GM18498 (cell line): Measurements from ENCODE around the gene RAI1.
"Not testable (repeated sequence)": the region's sequence is repeated elsewhere in the genome, so short reads cannot be mapped to it uniquely, and the experiment has no call there.

Source experiments
- ATAC-seq: cut with Tn5 transposase; IDR thresholded peaks from one replicate; pipeline ENCODE4 v1.9.1; 2021; ENCODE audit warnings: mild to moderate bottlenecking, moderate library complexity; ENCODE audit not compliant: unreplicated experiment

RAI1 gene

DNA sequence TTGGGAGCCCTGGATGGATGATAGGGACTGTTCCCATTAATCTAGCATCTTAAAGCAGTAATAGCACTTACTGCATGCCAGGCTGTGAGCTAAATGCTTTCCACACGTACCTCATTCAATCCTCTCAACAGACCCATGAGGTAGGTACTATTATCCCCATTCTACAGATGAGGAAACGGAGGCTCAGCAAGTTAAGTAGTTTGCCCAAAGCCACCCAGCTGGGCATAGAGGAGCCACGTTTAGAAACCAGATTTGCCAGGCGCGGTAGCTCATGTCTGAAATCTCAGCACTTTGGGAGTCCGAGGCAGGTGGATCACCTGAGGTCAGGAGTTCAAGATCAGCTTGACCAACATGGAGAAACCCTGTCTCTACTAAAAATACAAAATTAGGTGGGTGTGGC, 2.0 kb upstream of the RAI1 start:
- no peak for ATAC-seq

DNA sequence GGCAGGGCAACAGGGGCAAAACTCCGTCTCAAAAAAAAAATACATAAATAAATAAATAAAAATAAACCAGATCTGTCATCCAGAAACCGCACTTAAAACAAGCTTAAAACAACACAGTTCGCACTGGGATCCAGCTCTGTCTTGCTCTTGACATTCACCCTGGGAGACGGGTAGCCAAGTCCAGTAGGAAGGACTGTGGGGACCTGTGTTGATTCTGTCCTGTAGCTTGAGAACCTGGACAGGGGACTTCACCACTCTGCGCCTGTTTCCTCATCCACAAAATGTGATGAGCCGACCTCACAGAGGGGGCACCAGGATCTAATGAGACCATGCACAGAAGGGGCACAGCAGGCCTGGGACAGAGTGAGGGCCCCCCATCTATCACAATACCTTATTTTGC, 1.5 kb upstream of the RAI1 start:
- ATAC-seq: no peak

DNA sequence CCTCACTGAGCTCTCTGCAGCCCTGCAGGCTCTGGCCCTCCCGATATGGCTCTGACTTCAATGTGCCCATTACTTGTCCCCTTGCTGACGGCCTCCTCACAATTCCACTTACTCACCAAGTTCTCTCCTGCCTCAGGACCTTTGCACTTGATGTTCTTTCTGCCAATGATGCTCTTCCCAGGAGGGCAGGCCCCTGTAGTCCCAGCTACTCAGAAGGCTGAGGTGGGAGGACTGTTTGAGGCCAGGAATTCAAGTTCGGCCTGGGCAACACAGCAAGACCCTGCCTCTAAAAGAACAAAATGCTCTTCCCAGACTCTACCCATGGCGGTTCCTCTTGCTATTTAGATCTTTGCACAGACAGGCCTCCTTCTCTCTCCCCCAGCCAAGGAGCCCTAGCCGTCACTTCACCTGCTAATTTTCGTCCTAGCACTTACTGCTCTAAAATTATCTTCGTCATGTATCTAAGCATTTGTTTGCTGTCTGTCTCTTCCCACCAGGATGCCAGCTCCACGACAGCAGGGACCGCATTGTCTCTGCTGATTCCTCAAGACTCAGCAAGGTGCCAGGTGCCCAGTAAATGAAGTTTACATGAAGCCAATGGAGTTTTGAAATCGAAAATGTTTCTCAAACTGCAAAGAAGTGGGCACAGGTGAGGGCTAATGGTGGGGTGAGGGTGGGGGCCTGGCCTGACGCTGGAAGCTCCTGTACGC, 626 bp upstream of the RAI1 start:
- no peak for ATAC-seq

DNA sequence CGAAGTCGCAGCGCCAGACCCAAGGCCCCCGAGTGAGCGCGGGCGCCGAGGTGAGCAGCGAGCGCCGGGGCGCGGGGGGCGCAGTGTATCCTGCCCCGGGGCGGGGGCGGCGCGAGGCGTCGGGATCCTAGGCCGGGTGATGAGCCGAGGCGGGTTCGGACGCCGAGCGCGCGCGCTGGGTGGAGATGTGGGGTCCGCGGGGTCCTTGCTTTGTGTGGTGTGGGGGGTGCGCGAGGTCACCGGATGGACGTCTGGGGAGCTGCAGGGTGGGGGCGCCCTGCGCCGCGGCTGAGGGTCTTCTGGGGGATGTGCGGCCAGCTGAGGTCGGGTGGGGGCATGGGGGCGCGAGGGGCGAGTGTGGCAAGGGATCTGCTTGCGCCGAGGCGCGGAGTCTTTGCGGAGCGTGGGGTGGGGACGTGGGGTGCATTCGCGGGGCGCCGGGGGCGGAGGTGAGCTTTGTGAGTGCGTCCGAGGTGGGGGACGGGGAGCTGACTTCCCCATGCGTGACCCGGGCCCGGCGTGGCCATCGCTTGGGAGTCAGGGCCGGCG, 560 bp downstream of the RAI1 start:
- peak; percentile 21 for ATAC-seq

DNA sequence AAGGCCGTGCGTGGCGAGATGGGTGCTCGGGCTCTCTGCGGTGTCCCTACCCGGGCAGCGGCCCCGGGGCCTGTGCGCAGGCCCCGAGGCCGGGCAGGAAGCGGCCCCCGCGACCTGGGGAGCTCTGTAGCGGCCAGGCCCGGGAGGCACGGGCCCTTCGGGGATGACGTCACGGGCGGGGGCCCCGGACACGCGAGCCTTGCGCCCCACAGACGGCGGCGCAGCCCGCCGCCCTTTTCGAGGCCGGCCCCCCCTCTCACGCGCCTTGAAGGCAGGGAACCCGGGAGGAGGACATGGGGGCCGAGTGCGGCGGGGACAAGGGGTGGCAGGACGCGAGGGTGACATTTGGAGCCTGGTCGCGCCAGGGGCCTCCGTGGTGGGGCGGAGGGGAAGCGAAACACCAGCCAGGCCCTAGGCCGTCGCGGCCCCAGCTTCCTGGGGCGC, 1.1 kb downstream of the RAI1 start:
- peak; percentile 43 for ATAC-seq

DNA sequence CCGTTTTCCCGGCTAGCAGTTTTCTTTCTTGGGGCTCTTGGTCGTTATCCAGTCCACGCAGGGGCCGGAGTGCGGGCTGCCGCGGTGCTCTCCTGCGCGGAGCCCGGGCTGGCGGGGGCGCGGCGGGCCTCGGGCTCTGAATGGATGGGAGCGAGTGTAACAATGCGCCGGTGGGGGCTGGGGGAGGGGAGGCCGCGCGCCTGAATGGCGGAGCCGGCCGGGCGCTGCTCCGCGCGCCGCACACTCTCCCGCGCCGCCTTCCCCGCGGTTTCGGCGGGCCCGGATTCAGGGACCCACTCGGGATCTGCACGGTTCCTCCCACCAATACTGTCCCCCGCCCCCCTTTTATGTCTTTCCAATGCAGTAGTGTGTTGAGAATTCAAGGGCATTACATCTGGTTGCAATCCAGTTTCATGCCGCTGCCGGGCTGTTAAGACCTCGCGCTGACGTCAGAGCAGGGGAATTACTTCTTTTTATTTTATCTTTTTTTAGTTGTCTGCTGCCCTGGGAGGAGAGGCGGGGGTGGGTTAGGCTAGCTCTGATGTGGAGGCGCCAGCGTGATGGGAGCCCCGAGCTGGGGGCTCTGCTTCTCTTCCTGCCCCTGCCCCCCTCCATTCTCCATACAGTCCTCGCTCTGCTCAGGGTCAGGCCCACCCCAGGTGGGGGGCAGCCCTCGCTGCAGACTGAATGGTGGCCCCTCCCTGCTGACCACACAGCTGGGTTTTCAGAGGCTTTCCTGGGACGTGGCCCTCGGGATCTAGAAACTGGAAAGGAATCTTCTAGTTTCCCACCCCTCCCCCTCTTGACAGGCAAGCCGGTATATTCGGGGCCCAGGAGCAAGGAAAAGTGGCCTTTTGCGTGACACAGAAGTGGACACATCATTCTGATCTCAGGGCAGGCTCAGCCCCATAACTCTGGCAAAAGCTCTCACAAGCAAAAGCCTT, 1.8 kb downstream of the RAI1 start:
- ATAC-seq: peak; percentile 23

DNA sequence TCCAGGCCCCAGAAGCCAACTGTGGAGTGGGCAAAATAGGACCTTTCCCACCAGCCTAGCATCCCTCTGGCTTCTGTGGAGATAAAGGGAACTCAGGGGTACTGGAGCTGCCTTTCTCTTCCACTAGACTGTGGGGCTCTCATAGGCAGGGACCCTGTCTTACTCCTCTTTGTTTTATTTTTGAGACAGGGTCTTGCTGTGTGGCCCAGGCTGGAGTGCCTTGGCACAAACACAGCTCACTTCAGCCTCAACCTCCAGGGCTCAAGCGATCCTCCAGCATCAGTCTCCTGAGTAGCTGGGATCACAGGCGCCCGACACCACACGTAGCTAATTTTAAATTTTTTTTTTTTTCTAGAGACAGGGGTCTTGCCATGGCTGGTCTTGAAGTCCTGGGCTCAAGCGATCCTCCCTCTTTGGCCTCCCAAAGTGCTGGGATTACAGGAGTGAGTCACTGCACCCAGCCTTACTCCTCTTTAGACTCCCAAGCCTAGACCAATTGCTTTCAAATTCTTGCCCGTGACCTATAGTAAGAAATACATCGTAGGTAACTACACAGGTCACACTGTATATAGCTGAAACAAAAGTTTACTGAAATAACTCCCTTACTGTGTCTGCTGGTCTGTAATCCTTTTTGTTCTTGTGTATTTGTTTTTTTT, 2.6 kb downstream of the RAI1 start:
- ATAC-seq: no peak

DNA sequence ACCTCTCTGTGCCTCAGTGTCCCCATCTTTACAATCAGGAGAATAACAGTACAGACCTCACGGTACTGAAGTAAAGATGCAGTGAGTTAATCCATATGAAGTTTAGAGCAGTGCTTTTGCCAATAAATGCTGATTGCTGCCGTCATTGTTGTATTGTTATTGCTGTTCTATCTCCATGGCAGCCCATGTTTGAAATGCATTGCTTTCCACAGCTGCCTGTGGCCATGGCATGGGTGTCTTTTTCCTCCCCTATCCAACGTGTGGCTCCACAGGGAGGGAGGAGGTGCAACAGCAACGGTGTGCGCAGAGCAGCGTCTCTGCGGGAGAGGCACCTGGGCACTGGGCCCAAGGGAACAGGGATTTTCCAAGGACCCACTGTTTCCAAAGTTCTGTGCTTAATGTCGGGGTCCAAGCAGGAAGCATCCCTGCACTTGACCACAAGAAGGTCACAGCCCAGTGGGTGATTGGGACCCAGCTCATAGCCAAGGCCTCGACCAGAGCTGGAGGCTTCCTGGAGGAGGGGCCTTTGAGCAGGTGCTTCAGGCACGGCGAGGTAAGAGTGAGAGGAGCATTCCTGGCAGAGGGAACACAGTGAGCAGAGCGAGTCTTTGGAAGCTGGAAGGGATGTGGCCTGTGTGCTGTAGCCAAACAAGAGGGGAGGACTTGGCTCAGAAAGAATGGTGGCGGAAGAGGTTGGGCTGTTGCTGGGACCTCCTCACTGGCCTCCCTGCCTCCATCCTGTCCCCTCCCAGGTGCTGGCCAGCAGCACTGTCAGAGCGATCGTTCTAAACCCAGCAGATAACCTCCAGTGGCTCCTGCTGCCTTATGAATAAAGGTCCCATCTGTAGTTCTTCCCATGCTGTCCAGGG, 3.9 kb downstream of the RAI1 start:
- no peak for ATAC-seq

DNA sequence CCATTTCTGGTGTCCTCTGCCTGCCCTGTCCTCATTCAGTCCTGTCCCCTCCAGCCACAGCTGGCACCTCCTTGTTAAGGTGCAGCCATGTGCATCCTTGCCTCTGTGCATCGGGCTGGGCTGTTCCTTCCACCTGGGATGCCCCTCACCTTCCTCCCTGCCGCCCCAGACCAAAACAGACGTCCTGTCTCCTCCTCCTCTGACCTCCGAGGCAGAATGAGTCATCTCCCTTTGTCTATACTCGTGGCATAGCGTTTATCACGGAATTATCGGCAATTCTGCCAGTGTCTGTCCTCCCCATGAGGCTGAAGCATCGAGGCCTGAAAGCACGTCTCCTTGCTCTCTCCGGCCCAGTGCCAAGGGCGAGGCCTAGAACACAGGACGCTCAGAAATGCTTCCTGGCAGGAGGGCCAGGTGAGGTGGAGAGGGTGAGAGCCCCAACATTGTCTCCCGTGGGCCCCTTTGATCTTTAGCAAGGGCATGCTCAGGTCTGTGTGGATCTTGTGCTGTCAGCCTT, 4.6 kb downstream of the RAI1 start:
- no peak for ATAC-seq

DNA sequence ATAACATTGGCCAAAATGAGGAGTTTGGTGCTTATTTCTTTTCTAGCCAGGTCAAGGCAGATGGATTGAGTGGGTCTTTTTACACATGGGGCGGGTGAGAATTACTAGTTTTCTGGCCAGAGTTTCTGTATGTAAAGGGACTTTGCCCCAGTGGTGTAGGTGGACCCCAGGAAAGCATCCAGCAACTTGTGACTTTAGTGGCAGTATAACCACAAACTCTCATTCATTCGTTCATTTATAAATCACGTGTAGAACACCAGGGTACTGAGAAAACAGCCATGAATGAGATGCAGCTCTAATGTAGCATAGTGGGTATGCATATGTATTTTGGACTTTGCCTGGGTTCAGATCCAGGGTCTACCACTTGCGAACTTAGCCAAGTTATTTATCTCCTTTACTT, 8.1 kb downstream of the RAI1 start:
- no peak for ATAC-seq

DNA sequence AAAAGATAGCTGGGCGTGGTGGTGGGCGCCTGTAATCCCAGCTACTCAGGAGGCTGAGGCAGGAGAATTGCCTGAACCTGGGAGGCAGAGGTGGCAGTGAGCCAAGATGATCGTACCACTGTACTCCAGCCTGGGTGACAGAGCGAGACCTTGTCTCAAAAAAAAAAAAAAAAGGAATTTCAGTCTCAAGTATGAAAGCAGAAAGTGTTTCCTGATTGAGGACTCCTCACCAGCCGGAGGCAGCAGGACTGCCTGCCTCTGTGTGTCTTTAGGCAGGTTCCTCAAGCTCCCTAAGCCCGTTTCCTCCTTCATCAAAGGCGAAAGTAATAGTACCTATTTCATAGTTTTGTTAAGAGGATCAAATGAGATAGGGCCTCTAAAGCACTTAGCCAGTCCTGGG, 9.0 kb downstream of the RAI1 start:
- not testable (repeated sequence) for ATAC-seq

DNA sequence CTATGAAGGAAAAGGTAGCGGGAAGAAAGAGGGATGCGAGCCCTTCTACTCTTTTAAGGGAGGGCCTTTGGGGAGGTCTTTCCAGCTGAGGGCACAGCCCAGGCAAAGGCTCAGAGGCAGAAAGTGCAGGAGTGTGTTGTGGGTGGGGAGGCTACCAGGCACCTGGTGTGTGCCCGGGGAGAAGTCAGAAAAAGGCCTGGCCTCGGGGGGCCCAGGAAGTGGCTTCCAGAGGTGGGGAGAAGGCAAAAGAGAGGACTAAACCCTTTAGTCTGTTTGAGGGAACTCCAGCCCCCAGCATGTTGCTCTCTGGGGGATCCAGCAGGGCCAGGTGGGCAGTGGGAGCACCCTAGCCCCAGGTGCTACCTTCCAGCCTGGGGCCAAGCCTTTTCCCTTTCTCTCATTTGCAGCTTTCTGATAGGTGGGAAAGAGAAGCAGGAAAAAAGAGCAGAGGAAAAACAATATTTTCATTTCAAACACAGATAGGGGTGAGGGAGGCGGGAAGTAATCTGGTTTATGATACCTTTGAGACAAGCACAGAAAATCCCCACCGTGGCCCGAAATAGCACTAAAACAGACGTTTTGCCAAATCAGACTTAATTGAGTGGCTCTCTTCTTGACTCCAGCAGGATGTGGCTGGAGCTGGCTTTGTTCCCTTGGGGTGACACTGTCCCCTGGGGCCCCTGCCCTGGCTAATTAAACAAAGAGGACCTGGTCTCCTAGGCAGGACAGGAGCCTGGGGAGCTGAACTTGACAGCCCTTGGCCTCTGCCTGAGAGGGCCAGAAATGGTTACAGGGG, 10.4 kb downstream of the RAI1 start:
- ATAC-seq: no peak

DNA sequence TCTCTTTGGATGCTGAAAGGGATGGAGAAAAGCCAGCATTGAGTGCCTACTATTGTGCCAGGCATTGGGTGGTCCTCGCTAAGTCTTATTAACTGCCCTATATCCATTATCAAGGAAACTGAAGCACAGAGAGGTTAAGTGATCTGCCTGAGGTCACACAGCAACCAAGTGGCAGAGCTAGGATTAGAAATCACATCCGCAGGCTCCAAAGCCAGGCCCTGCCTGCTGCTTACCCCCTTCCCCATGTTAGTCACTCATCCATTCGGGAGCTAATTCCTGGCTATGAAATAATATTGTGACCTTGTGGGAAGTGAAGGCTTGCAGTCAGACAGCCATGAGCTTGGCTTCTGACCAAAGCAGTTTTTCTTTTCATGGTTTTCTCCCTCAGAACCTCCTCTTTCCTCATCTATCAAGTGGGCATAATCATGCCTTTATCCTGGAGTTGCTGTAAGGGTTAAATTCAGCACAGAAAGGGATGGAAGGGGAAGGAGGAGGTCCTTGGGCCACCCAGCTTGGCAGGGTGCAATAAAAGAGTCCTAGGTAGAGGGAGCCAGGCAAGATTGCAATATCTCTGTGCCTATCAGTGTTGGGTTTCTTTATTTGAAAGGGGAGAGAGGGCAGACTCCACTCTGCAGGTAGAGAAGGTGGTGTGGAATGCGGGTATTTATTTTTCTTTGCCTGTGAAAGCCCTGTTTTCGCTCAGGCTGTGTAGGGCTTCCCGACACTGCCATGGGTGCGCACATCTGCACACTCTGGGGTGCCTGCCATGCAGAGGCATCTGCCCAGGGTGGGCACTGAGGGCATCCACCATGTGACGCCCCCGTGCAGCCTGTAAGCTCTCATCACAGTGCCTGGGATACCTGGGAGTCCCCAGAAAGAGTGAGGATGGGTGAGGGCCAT, 11.3 kb downstream of the RAI1 start:
- no peak for ATAC-seq

DNA sequence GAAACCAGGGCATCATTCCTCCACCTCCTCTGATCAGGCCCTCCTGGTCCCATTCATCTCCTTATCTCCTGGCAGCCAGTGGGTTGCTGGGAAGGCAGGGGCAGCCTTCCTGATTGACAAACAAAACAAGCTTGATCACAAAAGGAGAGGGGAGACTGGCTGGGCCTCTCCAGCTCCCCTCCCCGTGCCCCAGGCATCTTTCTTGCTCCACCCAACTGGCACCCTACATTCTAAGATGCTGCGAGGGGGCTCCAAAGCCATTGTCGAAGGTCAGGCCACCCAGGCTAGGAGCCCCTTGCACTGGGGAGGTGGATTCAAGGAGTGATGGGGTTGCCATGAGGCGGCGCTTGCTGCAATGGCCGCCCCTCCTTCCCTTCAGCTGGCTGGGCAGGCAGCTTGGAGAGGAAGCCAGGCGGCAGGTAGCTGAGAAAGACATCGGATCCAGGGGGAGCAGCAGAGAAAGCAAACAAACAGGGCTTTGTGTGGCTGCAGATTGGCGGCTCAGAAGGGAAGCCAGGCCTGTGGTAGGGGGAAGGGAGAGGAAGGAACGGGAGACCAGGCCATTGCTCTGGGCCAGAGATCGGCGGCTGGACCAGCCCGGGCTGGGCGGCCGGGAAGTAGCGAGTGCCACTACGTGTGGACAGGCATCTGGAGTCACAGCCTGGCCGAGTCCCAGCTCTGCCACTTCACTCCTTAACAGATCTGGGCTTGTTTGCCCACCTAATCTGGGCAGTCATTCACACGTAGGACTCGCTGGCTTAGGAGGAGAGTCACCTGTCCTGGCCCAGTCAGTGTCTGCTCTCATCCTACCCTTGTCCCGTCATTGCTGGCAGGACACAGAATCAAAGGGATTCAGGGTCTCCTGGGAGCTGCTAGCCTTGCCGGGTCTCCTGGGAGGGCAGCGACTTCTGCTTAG, 12.3 kb downstream of the RAI1 start:
- ATAC-seq: no peak

DNA sequence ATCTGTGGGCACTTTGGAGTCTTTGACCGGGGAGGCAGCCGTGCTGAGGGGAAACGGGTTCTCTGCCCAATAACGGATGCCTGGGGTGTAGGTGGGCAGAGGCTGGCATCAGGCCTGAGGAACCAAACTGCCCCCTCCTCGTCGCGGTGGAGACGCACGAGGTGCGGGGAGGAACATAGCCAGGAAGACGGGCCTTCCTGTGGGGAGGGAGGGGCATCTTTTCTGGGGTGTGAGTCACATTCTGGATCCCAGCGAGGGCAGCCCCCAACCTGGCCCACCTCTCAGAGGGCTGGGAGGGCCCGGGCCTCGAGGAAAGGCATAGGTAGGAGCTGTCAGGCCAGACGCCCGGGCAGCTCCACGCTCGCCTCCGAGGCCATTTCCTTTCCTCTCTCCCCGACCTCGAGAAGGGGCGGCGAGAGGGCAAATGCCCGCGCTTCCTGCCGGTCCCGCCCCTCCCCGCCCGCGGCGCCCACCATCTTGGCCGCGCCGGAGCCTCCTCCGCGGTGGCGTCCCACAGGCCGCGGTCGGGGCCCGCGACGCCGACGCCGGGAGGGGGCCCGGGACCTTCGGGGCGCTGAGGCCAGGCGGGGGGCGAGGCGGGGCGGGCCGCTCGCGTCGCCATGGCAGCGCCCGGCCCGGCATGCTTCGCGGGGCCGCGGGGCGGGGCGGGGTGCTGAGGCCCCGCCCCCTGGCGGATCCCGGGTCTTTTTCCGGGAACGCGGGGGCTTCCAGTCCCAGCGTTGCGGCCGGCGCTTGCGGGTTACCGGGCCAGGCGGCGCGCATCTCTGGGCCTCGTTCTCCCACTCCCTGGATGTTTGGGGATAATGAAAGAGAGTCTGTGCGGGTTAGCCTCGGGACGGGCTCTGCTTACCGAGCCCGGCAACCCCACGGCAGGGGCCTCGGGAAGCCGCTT, 13.2 kb downstream of the RAI1 start:
- peak; percentile 69 for ATAC-seq

DNA sequence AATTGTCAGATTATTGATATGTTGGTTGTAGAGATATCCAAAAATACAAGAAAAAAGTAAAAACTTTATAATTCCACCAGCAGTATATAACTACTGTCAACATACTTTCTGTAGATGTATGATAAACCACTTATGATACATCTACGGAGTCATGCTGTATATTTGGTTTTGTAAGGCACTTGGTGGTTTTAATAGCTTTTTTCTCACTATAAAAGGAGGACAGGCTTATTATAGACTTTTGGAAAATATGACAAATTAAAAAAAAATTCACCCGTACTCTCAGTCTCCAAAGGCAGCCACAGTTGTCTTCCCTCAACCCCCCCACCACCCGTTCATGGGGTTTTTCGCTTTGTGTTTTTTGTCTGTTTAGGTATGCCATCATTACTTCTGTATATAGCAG, 14.8 kb downstream of the RAI1 start:
- ATAC-seq: no peak
